Esophagus muscularis mucosa (tissue), 3 donors: ENCODE data around the gene SLC7A8.

ENCODE experiments used
- POLR2A ChIP-seq: fragments of 450-650 bp; IDR thresholded peaks from one replicate; pipeline ENCODE4 v1.6.1; 2017; ENCODE audit warnings: antibody characterized with exemption, moderate library complexity, mild to moderate bottlenecking, low read depth
- TF ChIP-seq, protein P1 (sequence below), 3 experiments: fragments of 200-600 bp in 2 of 3; fragments of 450-650 bp in 1 of 3; sonication (generic) in 2 of 3; IDR thresholded peaks; one replicate each; pipeline ENCODE4 v1.5.1; 2017 to 2019; ENCODE audit warnings: antibody characterized with exemption in 3 of 3, mild to moderate bottlenecking in 2 of 3, moderate library complexity in 1 of 3

GRCh38 chr14:23164949-23165348 is 18.5 kb downstream of the SLC7A8 start:
- TF ChIP-seq, protein P1, sequence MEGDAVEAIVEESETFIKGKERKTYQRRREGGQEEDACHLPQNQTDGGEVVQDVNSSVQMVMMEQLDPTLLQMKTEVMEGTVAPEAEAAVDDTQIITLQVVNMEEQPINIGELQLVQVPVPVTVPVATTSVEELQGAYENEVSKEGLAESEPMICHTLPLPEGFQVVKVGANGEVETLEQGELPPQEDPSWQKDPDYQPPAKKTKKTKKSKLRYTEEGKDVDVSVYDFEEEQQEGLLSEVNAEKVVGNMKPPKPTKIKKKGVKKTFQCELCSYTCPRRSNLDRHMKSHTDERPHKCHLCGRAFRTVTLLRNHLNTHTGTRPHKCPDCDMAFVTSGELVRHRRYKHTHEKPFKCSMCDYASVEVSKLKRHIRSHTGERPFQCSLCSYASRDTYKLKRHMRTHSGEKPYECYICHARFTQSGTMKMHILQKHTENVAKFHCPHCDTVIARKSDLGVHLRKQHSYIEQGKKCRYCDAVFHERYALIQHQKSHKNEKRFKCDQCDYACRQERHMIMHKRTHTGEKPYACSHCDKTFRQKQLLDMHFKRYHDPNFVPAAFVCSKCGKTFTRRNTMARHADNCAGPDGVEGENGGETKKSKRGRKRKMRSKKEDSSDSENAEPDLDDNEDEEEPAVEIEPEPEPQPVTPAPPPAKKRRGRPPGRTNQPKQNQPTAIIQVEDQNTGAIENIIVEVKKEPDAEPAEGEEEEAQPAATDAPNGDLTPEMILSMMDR (IDR thresholded peaks at IDR 0.05) = no peak
- TF ChIP-seq POLR2A = no peak
